Activated naive CD8-positive, alpha-beta T cell treated with anti-CD3 and anti-CD28 coated beads for 36 hours (primary cell): Measurements from ENCODE around the gene ARHGEF25. TPM values are rescaled to one million over a fixed set of nuclear protein-coding genes. Genes with fewer than 3 reads are reported as not detected.
"Not testable (repeated sequence)": the region's sequence is repeated elsewhere in the genome, so short reads cannot be mapped to it uniquely, and the experiment has no call there.

Experiments
- DNase-seq: peaks from one replicate; pipeline ENCODE4 v3.0.0; 2021
- H3K27ac Mint-ChIP-seq: one replicate; pipeline ENCODE4 v1.8.0; 2022; ENCODE audit warnings: mild to moderate bottlenecking, moderate library complexity, mixed read lengths
- H3K27me3 Mint-ChIP-seq: one replicate; pipeline ENCODE4 v1.8.0; 2022; ENCODE audit warnings: mild to moderate bottlenecking, mixed read lengths
- H3K36me3 Mint-ChIP-seq: one replicate; pipeline ENCODE4 v1.8.0; 2021; ENCODE audit warnings: mild to moderate bottlenecking, mixed read lengths
- H3K4me1 Mint-ChIP-seq: one replicate; pipeline ENCODE4 v1.8.0; 2021; ENCODE audit warnings: mixed read lengths
- H3K4me3 Mint-ChIP-seq: one replicate; pipeline ENCODE4 v1.8.0; 2022; ENCODE audit warnings: mild to moderate bottlenecking, moderate library complexity, mixed read lengths
- H3K9me3 Mint-ChIP-seq: one replicate; pipeline ENCODE4 v1.8.0; 2022; ENCODE audit warnings: mixed read lengths
- total RNA-seq, 2 experiments: library from RNA; stranded (reverse); gene quantifications; one replicate each; pipeline ENCODE4 v1.2.3, GENCODE V29; 2021

ARHGEF25 gene
- total RNA-seq: 1 to 10 TPM; 1.9 to 2.2 TPM

GRCh38 chr12:57611108-57611826 is at the start of gene ARHGEF25:
TSS of gene ARHGEF25 (plus strand) at chr12:57611435. CDS start at chr12:57611895, 460 bp downstream.
- Mint-ChIP-seq H3K36me3 (no peaks in the 10 kb centered on the region), H3K4me3 (peak within 1 kb of the TSS; percentile 61), H3K27me3 (peaks cover 36% of the 10 kb centered on the region), H3K27ac (no peak within 1 kb of the TSS), H3K9me3 (no peaks in the 10 kb centered on the region), H3K4me1 (peaks cover 9% of the 10 kb centered on the region)
- peak; percentile 52 for DNase-seq

- H3K4me3 Mint-ChIP-seq: no peak overlapping the region
- no peaks in the 10 kb centered on the region for H3K9me3 Mint-ChIP-seq
- H3K36me3 Mint-ChIP-seq: peaks cover 2% of the 10 kb centered on the region
- no peak overlapping the region for H3K27ac Mint-ChIP-seq
- DNase-seq: no peak
- no peaks in the 10 kb centered on the region for H3K4me1 Mint-ChIP-seq
- no peaks in the 10 kb centered on the region for H3K27me3 Mint-ChIP-seq
Measured at GRCh38 chr12:57563358-57563757, 47.9 kb upstream of the ARHGEF25 start.

GRCh38 chr12:57564178-57564740 is 47.0 kb upstream of the ARHGEF25 start:
- Mint-ChIP-seq H3K9me3 (no peaks in the 10 kb centered on the region), H3K36me3 (peaks cover 2% of the 10 kb centered on the region), H3K27me3 (no peaks in the 10 kb centered on the region), H3K4me3 (no peak overlapping the region), H3K4me1 (no peaks in the 10 kb centered on the region), H3K27ac (no peak overlapping the region)
- DNase-seq: no peak

- H3K36me3 Mint-ChIP-seq: peaks cover 2% of the 10 kb centered on the region
- H3K27me3 Mint-ChIP-seq: no peaks in the 10 kb centered on the region
- H3K4me3 Mint-ChIP-seq: no peak overlapping the region
- no peaks in the 10 kb centered on the region for H3K9me3 Mint-ChIP-seq
- H3K4me1 Mint-ChIP-seq: no peaks in the 10 kb centered on the region
- DNase-seq: no peak
- H3K27ac Mint-ChIP-seq: no peak overlapping the region
Measured at GRCh38 chr12:57568838-57569237, 42.4 kb upstream of the ARHGEF25 start.

- DNase-seq: no peak
- Mint-ChIP-seq H3K27me3 (no peaks in the 10 kb centered on the region), H3K27ac (no peak overlapping the region), H3K36me3 (peaks cover 2% of the 10 kb centered on the region), H3K4me1 (no peaks in the 10 kb centered on the region), H3K9me3 (no peaks in the 10 kb centered on the region), H3K4me3 (no peak overlapping the region)
Measured at GRCh38 chr12:57569858-57570257, 41.4 kb upstream of the ARHGEF25 start.

- not testable (repeated sequence) for H3K27ac Mint-ChIP-seq, H3K4me1 Mint-ChIP-seq, H3K9me3 Mint-ChIP-seq
Measured at GRCh38 chr12:57570438-57570837, 40.8 kb upstream of the ARHGEF25 start.

GRCh38 chr12:57571926-57572762 is 39.1 kb upstream of the ARHGEF25 start:
- Mint-ChIP-seq H3K27ac (no peak overlapping the region), H3K4me3 (no peak overlapping the region), H3K27me3 (no peaks in the 10 kb centered on the region), H3K4me1 (no peaks in the 10 kb centered on the region), H3K9me3 (no peaks in the 10 kb centered on the region), H3K36me3 (peaks cover 2% of the 10 kb centered on the region)
- DNase-seq: no peak

More at GRCh38 chr12:57570438-57570837, 40.8 kb upstream of the ARHGEF25 start:
- H3K4me3 Mint-ChIP-seq, H3K27me3 Mint-ChIP-seq, H3K36me3 Mint-ChIP-seq, DNase-seq: not testable (repeated sequence)

GRCh38 chr12:57574795-57575194 is 36.4 kb upstream of the ARHGEF25 start:
- no peak overlapping the region for H3K27ac Mint-ChIP-seq
- no peak for DNase-seq
- no peaks in the 10 kb centered on the region for H3K9me3 Mint-ChIP-seq
- H3K27me3 Mint-ChIP-seq: no peaks in the 10 kb centered on the region
- H3K4me3 Mint-ChIP-seq: no peak overlapping the region
- no peaks in the 10 kb centered on the region for H3K36me3 Mint-ChIP-seq
- H3K4me1 Mint-ChIP-seq: no peaks in the 10 kb centered on the region

- Mint-ChIP-seq H3K27ac (no peak overlapping the region), H3K27me3 (no peaks in the 10 kb centered on the region), H3K36me3 (no peaks in the 10 kb centered on the region)
Measured at GRCh38 chr12:57575771-57576612, 35.2 kb upstream of the ARHGEF25 start.

GRCh38 chr12:57576613-57577160 is 34.5 kb upstream of the ARHGEF25 start:
- Mint-ChIP-seq H3K4me3 (no peak overlapping the region), H3K9me3 (no peaks in the 10 kb centered on the region), H3K36me3 (no peaks in the 10 kb centered on the region), H3K27ac (no peak overlapping the region), H3K27me3 (no peaks in the 10 kb centered on the region), H3K4me1 (no peaks in the 10 kb centered on the region)
- DNase-seq: no peak

More at GRCh38 chr12:57575771-57576612, 35.2 kb upstream of the ARHGEF25 start:
- DNase-seq: no peak
- H3K4me1 Mint-ChIP-seq: no peaks in the 10 kb centered on the region
- H3K4me3 Mint-ChIP-seq: no peak overlapping the region
- no peaks in the 10 kb centered on the region for H3K9me3 Mint-ChIP-seq

GRCh38 chr12:57577981-57578758 is 33.1 kb upstream of the ARHGEF25 start:
- no peak for DNase-seq
- Mint-ChIP-seq H3K27me3 (peaks cover 1% of the 10 kb centered on the region), H3K4me3 (no peak overlapping the region), H3K9me3 (no peaks in the 10 kb centered on the region), H3K4me1 (no peaks in the 10 kb centered on the region), H3K36me3 (no peaks in the 10 kb centered on the region), H3K27ac (no peak overlapping the region)

- H3K27ac Mint-ChIP-seq: no peak overlapping the region
- peaks cover 5% of the 10 kb centered on the region for H3K27me3 Mint-ChIP-seq
- no peaks in the 10 kb centered on the region for H3K36me3 Mint-ChIP-seq
- H3K4me1 Mint-ChIP-seq: peaks cover 4% of the 10 kb centered on the region
- no peak for DNase-seq
- H3K4me3 Mint-ChIP-seq: no peak overlapping the region
- H3K9me3 Mint-ChIP-seq: no peaks in the 10 kb centered on the region
Measured at GRCh38 chr12:57579011-57579410, 32.2 kb upstream of the ARHGEF25 start.

- no peaks in the 10 kb centered on the region for H3K36me3 Mint-ChIP-seq
- no peak overlapping the region for H3K27ac Mint-ChIP-seq
- peaks cover 4% of the 10 kb centered on the region for H3K4me1 Mint-ChIP-seq
- H3K4me3 Mint-ChIP-seq: no peak overlapping the region
- H3K27me3 Mint-ChIP-seq: peaks cover 5% of the 10 kb centered on the region
- no peak for DNase-seq
- H3K9me3 Mint-ChIP-seq: no peaks in the 10 kb centered on the region
Measured at GRCh38 chr12:57579677-57580465, 31.4 kb upstream of the ARHGEF25 start.
